HUES64 (cell line): ENCODE measurements around the gene TMEM134.
A peak's percentile ranks its signal among the peaks of the same experiment; 100 is the strongest.

Source experiments
- H3K27ac ChIP-seq: 2 replicates; pipeline ENCODE4 v1.7.0; 2013; ENCODE audit warnings: low read depth, low read length, inconsistent platforms
- H3K27me3 ChIP-seq: 2 replicates; pipeline ENCODE4 v1.6.1; 2013; ENCODE audit warnings: mild to moderate bottlenecking, low read length; ENCODE audit not compliant: insufficient read depth
- H3K36me3 ChIP-seq: 2 replicates; pipeline ENCODE4 v1.6.1; 2013; ENCODE audit warnings: mild to moderate bottlenecking, low read length; ENCODE audit not compliant: insufficient read depth
- H3K4me1 ChIP-seq: 2 replicates; pipeline ENCODE4 v1.6.1; 2013; ENCODE audit warnings: mild to moderate bottlenecking, low read length, moderate library complexity; ENCODE audit not compliant: insufficient read depth
- H3K4me3 ChIP-seq: 2 replicates; pipeline ENCODE4 v1.5.1; 2013; ENCODE audit warnings: mild to moderate bottlenecking, low read length, moderate library complexity
- H3K9ac ChIP-seq: 2 replicates; pipeline ENCODE4 v1.6.1; 2013; ENCODE audit warnings: mild to moderate bottlenecking, low read depth, low read length
- H3K9me3 ChIP-seq: 2 replicates; pipeline ENCODE4 v1.6.1; 2013; ENCODE audit warnings: low read depth, low read length; ENCODE audit not compliant: insufficient read depth
- WGBS: fragments of 150-250, 120-280 bp; methylation state at CpG from one replicate; pipeline ENCODE4 v1.1.7; 2013; ENCODE audit warnings: missing lambda C conversion rate; 5-methylcytosine and 5-hydroxymethylcytosine counted together

Gene TMEM134

DNA sequence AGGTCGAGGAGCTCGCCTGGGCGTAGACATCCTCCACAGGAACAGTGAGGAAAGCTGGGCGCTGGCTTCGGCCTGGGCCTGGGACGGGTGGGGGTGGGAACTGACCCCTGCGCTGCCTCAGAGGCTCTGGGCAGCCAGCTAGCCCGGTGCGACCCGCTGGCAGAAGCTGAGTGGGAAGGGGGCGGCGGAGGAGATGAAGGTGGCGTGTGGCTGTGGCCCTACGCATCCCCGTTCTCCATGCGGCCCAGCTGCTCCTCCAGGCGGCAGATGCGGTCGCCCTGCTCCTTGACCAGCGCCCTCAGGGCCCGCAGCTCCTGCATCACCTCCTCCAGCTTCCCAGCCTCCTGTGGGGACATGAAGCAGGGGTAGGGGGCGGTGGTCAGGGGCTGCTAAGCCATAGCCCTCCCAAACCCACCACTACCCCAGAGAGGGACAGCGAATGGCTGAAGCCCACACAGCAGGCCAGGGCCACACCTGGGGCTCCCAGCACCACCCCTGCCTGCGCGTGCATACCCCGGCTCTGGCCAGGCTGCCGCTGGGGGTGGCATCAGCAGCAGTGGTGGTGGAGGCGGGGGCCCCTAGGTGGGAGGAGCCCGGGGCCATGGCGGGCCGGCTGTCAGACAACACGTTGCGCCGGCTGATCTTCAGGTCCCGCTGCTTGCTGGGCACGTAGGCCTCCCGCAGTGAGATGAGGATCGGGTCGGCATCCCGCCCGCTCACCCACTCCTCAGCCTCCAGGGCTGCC, 30.7 kb downstream of the TMEM134 start:
- H3K9ac ChIP-seq = no peak overlapping the region

DNA sequence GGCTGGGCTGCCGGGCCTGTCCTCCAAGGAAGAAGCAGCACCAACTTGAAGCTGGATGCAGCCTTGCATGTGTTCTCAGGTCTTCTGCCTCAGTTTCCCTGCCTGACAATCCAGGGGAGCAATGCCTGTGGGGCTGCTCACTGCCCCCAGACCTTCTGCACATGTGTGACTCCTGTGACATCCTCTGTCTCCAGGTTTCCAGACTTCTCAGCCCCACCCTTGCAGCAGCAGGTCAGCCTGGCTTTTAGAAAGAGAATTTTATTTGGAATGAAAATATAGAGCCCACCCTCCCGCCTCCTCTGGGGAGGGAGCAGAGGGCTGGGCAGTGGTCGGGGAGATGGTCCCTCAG, 31.3 kb downstream of the TMEM134 start:
- Histone ChIP-seq H3K36me3 (peaks cover 52% of the 10 kb centered on the region), H3K4me3 (no peak overlapping the region), H3K9ac (peak overlapping the region; percentile 49; the same call in 1 of the 2 replicates)

More for the DNA sequence above, 30.7 kb downstream of the TMEM134 start:
- H3K27me3 ChIP-seq = no peaks in the 10 kb centered on the region
- peaks cover 47% of the 10 kb centered on the region for H3K36me3 ChIP-seq
- WGBS = 89% methylated on average over 41 of the region's 41 CpGs
- H3K4me3 ChIP-seq = no peak overlapping the region
- no peaks in the 10 kb centered on the region for H3K9me3 ChIP-seq
- peaks cover 4% of the 10 kb centered on the region; the same call in 1 of the 2 replicates for H3K4me1 ChIP-seq
- H3K27ac ChIP-seq = no peak overlapping the region; the same call in 1 of the 2 replicates

DNA sequence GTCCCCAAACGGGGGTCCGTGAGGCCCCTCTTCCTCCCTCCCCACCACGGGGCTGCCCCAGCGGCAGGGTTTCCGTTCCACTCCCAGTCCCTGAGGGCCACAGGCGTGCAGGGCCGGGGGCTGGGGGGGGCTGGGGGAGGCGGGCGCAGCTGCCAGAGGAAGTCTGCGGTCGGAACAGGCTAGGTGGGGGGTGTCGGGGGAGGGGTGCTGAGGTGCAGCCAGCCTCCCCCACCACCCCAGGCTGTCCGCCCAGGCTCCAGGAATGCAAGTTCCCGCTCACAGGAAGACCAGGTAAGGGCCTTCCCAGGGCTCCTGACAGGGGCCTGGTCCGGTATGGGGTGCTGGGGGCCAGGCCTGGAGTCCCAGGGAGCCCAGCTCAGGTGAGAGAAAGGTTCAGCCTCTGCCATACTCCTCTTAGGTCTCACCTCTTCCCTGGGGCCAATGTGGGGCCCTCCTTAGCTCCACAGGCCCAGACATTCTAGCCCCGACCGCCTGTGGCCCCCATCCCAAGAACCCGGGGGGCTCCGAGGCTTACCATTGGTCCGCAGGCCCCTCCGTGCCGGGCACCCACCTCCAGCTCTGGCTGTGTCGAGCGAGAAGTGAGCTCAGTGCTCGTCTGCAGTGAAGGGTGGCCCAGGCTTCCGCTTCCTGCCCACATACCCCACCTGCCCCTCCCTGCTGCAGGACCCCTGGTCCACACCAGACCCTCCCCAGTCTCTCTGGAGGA, 31.8 kb downstream of the TMEM134 start, which contains the start of gene PTPRCAP:
Gene PTPRCAP (minus strand): TSS at position 601 of the 727 bp plus-strand sequence. CDS start 63 bp downstream, at position 538.
- Histone ChIP-seq H3K9ac (peak within 1 kb of the TSS; percentile 49), H3K9me3 (no peaks in the 10 kb centered on the region), H3K27ac (peak within 1 kb of the TSS; percentile 90; the same call in 1 of the 2 replicates), H3K4me3 (no peak within 1 kb of the TSS), H3K27me3 (no peaks in the 10 kb centered on the region), H3K36me3 (peaks cover 57% of the 10 kb centered on the region), H3K4me1 (peaks cover 4% of the 10 kb centered on the region; the same call in 1 of the 2 replicates)
- 82% methylated on average over 19 of the region's 26 CpGs for WGBS

More for the DNA sequence above, 31.3 kb downstream of the TMEM134 start:
- Histone ChIP-seq H3K27ac (peak overlapping the region; percentile 90; the same call in 1 of the 2 replicates), H3K27me3 (no peaks in the 10 kb centered on the region), H3K9me3 (no peaks in the 10 kb centered on the region), H3K4me1 (peaks cover 4% of the 10 kb centered on the region; the same call in 1 of the 2 replicates)
- WGBS = 85% methylated on average over 3 of the region's 3 CpGs

DNA sequence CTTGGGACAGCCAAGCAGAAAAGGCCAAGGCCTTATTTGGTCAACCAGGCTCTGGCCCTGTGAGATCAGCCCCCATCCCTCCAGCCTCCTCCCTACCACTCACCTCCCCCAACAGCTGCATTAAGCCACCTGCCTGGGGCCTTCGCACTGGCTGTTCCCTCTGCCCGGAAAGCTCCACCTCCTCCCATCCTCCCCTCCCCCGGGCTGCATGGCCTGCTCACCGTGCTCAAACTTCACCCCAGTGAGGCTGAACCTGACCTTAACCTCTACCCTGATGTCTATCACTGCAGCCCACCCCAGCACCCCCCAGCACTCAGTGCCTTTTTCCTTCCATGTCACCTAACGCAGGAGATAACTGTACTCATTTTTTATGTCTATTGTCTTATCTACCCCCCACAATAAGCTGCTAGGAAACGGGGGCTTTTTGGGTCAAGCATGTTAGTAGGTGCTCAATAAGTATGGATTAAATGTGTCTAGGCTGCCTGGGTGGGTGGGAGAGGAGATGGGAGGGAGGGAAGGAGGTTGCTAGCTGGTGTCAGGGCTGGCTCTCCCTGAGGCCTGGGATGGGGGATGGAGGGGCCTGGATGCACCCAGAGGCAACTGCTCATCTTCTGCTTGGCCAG, 32.5 kb downstream of the TMEM134 start:
- H3K27ac ChIP-seq = peak overlapping the region; percentile 95
- H3K4me3 ChIP-seq = no peak overlapping the region
- H3K9me3 ChIP-seq = no peaks in the 10 kb centered on the region
- H3K9ac ChIP-seq = peak overlapping the region; percentile 64
- H3K4me1 ChIP-seq = peaks cover 4% of the 10 kb centered on the region; the same call in 1 of the 2 replicates
- H3K36me3 ChIP-seq = peaks cover 55% of the 10 kb centered on the region
- H3K27me3 ChIP-seq = no peaks in the 10 kb centered on the region
- WGBS = 48% methylated on average over 6 of the region's 6 CpGs

DNA sequence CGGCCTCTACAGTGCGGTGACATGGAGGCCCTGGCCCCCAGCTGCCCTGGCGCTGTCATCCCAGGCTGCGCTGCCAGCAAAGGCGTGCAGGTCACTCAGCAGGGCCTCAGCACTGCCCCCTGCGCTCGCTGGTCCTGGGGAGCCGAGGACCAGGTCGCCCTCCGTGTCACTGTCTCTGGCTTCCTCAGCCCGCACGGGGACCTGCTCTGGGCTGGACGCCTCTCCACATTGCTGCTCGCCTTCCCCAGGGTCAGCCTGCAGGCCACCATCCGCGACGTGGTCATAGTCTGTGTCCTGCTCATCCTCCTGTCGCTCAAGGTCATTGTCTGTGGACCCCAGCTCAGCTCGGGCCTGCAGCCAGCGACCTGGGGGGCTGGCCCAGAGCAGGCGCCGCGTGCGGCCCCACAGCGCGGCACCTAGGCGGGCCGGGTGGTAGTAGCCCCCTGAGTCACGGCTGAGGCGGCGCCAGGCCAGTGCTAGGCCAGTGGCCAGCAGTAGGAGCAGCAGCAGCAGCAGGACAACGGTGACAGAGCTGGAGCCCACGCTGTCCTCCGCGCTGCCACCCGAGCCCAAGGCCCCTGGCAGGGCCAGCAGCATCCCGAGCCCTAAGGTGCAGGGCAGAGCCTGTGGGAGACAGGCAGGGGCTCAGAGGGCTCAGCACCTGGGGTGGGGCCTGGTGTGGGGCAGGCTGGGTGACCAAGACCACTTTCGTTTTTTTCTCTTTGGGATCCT, 33.2 kb downstream of the TMEM134 start:
- Histone ChIP-seq H3K9ac (peak overlapping the region; percentile 64), H3K9me3 (no peaks in the 10 kb centered on the region), H3K4me1 (peaks cover 4% of the 10 kb centered on the region; the same call in 1 of the 2 replicates), H3K27me3 (no peaks in the 10 kb centered on the region), H3K27ac (peak overlapping the region; percentile 95), H3K4me3 (no peak overlapping the region), H3K36me3 (peaks cover 50% of the 10 kb centered on the region)
- WGBS = 91% methylated on average over 38 of the region's 38 CpGs

DNA sequence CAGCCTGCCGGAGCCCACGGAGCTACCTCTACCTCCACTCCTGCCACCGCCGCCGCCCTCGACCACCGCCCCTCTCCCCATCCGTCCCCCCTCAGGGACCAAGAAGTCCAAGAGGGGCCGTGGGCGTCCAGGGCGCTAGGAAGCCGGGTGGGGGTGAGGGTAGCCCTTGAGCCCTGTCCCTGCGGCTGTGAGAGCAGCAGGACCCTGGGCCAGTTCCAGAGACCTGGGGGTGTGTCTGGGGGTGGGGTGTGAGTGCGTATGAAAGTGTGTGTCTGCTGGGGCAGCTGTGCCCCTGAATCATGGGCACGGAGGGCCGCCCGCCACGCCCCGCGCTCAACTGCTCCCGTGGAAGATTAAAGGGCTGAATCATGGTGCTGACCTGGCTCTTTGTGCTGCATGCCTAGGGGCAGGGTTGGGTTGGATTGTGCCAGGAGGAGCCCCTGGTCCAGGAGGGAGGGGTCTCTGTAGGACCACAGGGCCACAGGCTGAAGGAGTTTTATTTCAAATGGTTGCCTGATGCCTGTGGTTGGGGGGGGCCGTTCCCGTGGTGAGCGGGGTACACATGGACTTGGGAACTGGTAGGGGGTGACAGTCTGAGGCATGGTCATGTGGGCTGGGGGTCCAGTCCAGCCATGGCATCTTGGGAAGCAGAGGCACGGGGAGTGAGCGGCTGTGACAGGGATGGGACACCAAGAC, 33.9 kb downstream of the TMEM134 start:
- no peaks in the 10 kb centered on the region for H3K27me3 ChIP-seq
- H3K27ac ChIP-seq = peak overlapping the region; percentile 95; the same call in 1 of the 2 replicates
- no peak overlapping the region for H3K4me3 ChIP-seq
- H3K9ac ChIP-seq = no peak overlapping the region
- 94% methylated on average over 26 of the region's 26 CpGs for WGBS
- H3K9me3 ChIP-seq = no peaks in the 10 kb centered on the region
- peaks cover 44% of the 10 kb centered on the region for H3K36me3 ChIP-seq
- H3K4me1 ChIP-seq = peaks cover 4% of the 10 kb centered on the region; the same call in 1 of the 2 replicates

DNA sequence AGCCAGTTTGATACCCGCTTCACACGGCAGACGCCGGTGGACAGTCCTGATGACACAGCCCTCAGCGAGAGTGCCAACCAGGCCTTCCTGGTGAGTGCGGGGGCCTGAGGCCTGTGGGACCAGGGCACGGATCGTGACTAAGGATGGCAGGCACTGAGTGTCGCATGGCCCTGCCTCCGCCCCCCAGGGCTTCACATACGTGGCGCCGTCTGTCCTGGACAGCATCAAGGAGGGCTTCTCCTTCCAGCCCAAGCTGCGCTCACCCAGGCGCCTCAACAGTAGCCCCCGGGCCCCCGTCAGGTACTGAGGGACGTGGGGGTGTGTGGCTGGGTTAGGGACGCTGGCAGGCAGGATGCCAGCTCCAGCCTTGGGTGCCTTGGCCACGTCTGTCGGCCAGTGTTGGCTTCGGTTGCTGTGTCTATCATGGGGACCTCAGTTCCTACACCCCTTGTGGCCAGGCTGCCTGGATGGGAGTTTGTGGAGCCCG, 34.6 kb downstream of the TMEM134 start:
- Histone ChIP-seq H3K27me3 (no peaks in the 10 kb centered on the region), H3K4me3 (no peak overlapping the region), H3K4me1 (peaks cover 4% of the 10 kb centered on the region; the same call in 1 of the 2 replicates), H3K9me3 (no peaks in the 10 kb centered on the region), H3K36me3 (peaks cover 41% of the 10 kb centered on the region), H3K9ac (no peak overlapping the region), H3K27ac (no peak overlapping the region)
- WGBS = 93% methylated on average over 23 of the region's 23 CpGs

DNA sequence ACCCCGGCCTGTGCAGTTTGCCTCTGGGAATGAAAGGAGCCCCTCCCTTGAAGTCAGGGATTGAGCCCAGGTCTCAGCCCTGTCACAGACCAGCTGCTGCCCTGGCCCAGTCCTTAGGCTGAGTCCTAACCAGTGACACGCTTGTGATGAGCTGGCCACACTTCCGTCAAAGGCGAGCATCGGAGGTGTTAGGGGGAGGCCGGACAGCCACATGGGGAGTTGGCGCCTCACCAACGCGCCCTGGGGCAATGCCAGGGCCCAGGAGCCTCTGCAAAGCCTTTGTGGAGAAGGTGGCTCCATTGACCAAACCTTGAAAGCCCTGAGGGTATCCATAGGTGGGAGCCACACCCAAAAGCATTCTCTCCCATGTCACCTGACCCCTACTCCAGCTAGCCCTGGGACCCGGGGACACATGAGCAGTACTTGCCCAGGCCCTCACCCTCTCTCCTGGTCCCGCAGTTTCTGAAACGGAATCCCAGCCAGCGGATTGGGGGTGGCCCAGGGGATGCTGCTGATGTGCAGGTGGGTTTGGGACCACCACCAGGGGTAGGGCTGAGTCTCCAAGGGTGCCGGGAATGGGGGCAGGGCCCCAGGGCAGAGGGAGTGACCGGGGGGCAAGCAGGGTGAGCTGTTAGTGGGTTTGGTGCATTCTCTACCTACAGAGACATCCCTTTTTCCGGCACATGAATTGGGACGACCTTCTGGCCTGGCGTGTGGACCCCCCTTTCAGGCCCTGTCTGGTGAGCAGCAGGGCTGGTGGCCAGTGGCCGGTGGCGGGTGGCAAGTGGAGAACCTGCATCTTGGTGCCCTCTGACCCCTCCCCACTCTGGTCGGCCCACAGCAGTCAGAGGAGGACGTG, 35.3 kb downstream of the TMEM134 start:
- H3K36me3 ChIP-seq = peaks cover 35% of the 10 kb centered on the region; the same call in 1 of the 2 replicates
- no peak overlapping the region for H3K4me3 ChIP-seq
- no peaks in the 10 kb centered on the region for H3K27me3 ChIP-seq
- H3K27ac ChIP-seq = no peak overlapping the region
- WGBS = 94% methylated on average over 22 of the region's 22 CpGs
- H3K9ac ChIP-seq = no peak overlapping the region
- peaks cover 8% of the 10 kb centered on the region; the same call in 1 of the 2 replicates for H3K4me1 ChIP-seq
- no peaks in the 10 kb centered on the region for H3K9me3 ChIP-seq

DNA sequence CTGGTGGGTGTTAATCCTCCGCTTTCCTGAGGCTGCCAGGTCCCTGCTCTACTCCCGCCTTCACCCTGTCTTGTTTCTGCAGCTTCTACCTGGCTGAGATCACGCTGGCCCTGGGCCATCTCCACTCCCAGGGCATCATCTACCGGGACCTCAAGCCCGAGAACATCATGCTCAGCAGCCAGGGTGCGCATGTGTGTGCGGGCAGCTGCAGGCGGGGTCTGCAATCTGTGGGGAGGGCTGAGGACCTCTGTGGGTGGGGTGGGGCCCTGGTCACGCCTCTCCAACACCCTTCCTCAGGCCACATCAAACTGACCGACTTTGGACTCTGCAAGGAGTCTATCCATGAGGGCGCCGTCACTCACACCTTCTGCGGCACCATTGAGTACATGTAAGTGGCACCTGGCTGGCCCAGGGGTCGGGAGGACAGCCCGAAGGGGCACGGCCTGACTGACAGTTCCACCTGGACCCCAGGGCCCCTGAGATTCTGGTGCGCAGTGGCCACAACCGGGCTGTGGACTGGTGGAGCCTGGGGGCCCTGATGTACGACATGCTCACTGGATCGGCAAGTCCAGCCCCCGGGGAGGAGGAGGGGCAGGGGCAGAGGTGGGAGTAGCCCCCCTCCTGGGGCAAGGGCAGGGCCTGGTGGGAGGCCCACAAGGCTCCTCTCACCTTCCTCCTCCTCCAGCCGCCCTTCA, 36.2 kb downstream of the TMEM134 start:
- Histone ChIP-seq H3K9ac (no peak overlapping the region), H3K9me3 (no peaks in the 10 kb centered on the region), H3K4me1 (peaks cover 8% of the 10 kb centered on the region; the same call in 1 of the 2 replicates), H3K4me3 (no peak overlapping the region), H3K27me3 (no peaks in the 10 kb centered on the region), H3K27ac (no peak overlapping the region), H3K36me3 (peaks cover 33% of the 10 kb centered on the region; the same call in 1 of the 2 replicates)
- 93% methylated on average over 22 of the region's 22 CpGs for WGBS
